NCI-H2196 (cell line): ENCODE results near the gene MSI2.

Experiments
- DNase-seq: peaks from one replicate; lab custom pipeline; 2025; ENCODE audit not compliant: unreplicated experiment; lab: John Stamatoyannopoulos, UW

Gene MSI2

DNA sequence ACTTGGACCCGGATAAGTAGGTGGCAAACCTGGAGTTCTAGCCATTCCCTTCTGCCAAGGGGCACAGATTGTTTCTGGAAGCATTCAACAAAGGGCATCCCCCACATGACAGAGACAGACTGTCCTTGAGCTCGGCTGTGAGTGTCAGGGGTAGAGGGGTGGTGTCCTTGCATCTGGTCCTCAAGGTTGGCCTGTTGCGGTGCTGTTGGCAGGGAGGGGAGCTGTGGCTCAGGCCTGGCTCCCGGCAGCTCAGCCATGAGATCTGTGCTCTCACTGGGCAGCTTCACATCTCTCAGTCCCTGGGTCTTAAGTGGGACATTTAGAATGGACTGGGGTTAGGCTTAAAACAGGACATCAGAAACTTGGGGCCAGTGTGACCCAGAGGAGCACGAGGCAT lies 468.4 kb downstream of the MSI2 start:
- no peak for DNase-seq

DNA sequence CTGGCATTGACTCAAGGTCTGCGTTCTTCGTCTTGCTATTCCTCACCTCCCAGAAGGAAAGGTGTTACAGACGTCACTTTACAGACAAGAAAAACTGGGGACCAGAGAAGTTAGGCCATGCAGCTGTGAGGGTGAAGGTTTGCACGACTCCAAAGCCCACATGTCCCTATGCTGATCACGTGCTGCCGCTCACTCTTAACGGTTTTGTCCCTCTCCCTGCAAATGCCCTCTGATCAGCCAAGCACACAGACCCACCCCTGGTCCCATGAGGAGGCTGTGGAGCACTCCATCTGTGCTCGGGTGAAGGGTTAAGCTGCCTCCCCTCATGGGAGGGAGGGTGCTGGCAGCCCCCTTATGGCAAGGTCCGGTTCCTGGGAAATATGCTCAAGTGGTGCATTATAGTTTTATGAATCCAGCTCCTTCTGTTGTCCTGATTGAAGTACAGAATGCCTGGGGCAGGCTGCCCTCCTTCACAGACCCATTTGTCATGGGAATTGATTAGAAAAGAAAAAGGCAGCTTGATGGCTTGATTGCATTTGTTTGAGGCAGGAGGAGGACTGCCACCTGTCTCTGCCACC lies 470.0 kb downstream of the MSI2 start:
- no peak for DNase-seq

DNA sequence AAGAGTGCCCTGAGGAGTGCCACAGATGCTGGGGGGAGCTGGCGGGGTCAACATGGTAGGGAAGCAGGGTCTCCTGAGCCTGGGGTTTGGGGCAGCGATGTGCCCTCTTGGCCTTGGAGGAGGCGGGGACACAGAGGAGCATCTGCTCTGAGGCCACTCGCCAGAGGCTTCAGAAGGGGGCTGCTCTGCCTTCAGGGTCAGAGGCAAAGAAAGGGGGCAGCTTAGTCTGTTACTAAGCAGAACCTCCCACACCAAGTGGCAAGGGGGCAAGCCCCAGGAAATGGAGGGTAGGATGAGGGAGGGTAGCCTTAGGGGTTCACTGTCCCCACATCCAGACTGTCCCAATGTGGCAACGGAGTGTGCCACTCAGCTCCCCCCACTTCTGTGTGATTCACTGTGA lies 470.5 kb downstream of the MSI2 start:
- no peak for DNase-seq

DNA sequence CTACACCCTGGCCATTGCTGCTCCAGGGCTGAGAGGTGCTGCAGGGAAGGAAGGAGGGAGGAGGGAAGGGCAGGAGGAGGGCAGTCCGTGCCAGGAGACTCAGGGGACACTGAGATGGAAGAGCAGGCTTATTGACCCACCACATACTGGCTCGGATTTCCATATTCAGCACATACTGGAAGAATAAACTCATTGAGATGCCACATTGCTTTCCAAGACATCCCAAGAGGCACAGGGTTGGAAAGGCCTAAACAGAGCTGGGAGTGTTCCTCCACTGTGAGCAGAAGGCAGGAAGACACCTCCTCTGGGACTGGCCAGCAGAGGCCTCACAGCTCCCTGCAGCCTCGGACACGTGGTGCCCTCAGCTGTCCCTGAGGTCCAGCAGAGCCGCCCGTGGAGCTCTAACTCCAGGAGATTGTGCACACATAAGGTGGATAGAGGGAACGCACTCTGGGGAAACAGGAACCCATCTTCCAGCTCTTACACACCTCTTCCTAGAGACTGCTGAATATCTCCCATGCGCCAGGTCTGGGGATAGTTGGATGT lies 471.4 kb downstream of the MSI2 start:
- DNase-seq = no peak

DNA sequence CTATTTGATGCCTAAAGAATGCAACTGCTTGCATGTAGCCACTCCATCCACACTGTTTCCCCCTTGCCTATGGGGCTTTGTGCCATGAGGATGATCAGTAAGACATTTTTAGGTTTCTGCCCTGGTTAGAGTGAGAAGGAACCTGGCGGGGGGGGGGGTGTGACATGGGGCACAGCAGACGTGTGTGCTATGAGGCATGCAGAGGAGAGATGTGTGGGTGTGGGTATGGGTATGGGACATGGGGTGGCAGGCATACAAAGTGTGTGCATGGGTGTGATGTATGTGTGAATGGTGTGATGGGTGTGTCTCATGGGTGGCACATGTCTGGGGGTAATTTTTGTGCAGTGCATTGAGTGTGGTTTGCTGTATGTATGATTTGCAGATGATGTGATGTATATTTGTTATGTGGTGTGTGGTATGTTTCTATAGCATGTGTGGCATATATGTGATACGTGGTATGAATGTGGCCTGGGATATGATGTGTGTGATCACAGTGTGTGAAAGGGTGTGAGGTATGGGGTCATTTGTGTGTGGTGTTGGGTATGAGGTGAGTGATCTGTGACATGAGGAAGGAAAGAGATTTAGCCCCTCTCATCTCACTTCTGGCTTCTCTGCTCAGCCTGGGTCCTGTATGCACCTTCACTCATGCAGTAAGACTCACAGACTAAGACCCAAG lies 473.8 kb downstream of the MSI2 start:
- DNase-seq = no peak

DNA sequence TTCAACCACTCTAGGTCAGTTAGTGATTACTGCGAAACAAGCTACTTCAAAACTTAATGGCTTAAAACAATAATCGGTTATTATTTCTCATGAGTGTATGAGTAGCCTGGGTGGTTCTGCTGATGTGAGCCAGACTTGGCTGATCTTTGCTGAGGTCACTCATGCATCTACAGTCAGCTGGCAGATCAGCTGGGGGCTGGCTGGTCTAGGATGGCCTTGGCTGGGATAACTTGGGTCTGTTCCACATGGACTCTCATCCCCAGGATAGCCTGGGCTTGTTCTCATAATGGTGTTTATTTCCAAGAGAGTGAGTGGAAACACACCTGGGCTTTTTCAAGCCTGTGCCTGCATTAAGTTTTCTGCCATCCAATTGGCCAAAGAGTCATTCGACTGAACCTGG lies 475.7 kb downstream of the MSI2 start:
- peak; percentile 80 for DNase-seq

DNA sequence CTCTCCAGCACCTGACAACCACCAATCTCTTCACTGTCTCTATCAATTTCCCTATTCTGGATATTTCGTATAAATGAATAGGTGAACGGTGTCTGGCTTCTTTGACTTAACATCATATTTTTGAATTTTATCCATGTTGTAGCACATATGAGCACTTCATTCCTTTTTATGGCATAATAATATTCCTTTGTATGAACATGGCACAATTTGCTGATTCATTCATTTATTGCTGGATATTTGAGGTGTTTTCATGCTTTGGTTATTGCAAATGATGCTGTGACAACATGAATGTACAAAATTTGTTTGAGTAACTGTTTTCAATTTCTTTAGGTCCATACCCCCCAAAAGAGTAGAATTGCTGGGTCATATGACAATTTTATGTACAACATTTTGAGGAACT lies 476.8 kb downstream of the MSI2 start:
- no peak for DNase-seq
